HG03066 (cell line): ENCODE measurements around the gene ACTL7A.

Experiments used
- ATAC-seq: cut with Tn5 transposase; IDR thresholded peaks from one replicate; pipeline ENCODE4 v1.9.1; 2021; ENCODE audit warnings: low read depth; ENCODE audit not compliant: unreplicated experiment

ACTL7A gene

DNA sequence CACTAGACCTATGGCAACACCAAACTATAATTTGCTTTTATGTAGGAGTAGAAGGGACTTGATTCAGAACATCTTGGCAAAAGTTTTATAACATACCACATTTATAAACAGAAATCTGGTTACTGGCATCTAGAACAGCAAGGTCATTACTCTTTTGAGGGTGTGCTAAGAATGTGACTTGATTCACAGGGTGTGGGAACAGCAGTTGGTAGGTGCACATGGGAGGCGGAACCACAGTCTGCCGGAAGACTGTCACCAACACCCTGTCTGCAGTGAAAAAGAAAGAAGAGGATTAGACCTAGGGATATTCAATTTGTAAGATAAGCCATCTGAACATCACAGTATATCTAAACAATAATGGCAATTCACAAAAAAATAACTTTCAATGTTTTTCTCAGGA lies 48.8 kb downstream of the ACTL7A start:
- no peak for ATAC-seq

DNA sequence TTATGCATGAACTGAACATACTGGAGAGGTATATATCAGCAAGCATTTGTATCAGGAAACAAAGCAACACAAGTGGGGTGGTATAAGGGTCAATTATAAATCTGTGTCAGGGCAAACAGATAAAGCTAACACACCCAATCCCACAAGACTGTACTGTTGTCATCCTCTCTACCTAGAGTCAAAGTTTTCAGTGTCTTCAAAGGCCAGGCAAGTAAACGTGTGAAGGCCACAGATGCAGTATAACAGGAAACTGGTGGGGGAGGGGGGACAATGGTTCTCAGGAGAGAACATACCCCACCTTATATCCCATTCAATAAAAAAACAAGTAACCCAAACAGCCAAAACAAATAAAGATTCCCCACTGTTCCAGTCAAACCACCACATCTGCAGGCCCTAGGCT lies 49.8 kb downstream of the ACTL7A start:
- no peak for ATAC-seq
